Left hindlimb (tissue), 1 donor: ENCODE data around the gene PRKAG1.

Experiments
- DNase-seq: peaks from one replicate; pipeline ENCODE4 v3.0.0-alpha.2; 2018

PRKAG1 gene

DNA sequence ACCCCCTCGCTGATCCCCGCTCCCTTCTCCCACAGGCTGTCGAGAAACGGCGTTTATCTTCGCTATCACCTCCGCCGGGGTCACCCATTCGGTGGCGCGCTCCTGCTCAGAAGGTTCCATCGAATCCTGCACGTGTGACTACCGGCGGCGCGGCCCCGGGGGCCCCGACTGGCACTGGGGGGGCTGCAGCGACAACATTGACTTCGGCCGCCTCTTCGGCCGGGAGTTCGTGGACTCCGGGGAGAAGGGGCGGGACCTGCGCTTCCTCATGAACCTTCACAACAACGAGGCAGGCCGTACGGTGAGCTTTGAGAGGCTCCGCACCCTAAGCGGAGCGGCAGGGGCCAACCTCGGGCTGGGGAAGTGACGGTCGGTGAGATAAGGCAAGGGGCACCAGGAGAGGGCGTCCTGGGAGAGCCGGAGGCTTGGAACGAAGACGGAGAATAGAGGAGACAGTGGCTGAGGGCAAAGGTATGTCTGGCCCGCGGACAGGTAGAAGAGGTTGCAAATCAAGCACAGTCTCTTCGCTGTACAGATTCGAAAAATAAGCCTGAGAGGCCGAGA is 38.1 kb downstream of the PRKAG1 start:
- DNase-seq = no peak

DNA sequence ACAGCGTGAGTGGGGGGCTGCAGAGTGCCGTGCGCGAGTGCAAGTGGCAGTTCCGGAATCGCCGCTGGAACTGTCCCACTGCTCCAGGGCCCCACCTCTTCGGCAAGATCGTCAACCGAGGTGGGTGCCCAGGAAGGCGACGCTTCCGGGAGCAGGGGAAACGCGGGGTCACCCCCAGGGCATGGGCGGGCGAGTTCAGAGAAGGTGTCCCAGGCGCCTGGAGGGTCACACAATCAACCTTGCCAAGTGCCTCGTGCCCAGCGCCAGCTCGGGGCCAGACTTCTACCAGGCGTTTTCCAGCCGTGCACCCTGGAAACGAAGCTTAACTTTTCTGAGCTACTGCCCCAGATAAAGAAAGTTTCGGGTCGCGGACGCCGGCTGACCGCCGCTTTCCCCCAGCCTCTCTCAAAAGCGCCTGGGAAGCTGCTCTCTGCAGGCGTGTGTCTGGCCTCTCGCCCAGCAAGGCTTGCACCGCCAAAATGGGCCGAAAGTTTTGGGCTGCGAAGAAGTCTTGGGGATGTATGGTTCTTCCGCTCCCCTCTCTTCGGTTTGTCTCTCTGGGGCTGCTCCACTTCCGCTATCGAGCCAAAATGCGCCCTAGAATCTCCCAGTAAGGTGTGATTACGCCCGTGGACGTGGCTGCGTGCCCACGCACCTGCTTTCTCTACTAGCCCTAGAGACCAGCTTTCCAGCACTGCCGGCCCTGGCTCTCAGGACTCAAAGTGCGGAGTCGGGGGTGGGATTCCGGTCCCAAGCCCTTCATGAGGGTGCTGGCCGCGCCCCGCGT is 38.8 kb downstream of the PRKAG1 start:
- DNase-seq = no peak

DNA sequence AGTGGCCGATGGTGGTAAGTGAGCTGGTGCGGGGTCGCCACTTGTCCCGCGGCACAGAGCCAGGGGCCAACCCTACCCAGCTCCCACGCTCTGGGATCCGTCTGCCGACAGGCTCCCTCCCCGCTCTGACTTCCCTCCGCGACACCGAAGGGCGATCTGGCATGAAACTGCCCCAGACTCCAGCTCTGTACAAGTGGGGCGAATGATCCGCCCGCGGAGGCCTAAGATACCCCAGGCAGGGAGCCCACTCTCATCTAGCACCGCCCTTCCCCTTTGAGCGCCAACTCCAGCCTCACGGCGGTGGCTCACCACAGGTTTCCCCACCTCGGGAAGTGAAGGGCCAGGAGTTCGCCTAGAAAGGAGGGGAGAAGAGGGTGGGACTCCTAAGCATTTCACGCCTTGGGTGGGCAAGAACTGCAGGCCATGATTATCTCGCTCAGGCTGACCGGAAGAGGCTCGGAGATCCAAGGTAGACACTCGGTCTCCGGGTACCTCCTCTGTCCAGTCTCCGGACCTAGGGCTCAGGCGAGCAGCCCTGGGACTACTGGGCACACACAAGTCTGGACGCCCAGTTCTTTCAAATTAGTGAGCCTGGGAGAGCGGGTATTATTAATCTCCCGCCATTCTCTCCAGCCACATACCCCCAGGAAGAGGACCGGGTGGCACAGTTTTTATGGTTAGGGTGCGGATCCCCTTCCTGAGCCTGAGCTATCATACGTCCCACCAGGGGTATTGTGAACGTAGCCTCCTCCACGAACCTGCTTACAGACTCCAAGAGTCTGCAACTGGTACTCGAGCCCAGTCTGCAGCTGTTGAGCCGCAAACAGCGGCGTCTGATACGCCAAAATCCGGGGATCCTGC is 39.6 kb downstream of the PRKAG1 start:
- DNase-seq = no peak

DNA sequence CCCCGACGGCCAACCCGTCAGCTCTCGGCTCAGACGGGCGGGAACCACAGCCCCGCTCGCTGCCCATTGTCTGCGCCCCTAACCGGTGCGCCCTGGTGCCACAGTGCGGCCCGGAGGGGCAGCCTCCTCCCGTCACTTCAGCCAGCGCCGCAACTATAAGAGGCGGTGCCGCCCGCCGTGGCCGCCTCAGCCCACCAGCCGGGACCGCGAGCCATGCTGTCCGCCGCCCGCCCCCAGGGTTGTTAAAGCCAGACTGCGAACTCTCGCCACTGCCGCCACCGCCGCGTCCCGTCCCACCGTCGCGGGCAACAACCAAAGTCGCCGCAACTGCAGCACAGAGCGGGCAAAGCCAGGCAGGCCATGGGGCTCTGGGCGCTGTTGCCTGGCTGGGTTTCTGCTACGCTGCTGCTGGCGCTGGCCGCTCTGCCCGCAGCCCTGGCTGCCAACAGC is 40.3 kb downstream of the PRKAG1 start, which contains the start of gene WNT1:
WNT1 (plus strand) TSS at position 32 of the 450 bp plus-strand sequence; CDS start at position 361, 329 bp downstream.
- no peak for DNase-seq

DNA sequence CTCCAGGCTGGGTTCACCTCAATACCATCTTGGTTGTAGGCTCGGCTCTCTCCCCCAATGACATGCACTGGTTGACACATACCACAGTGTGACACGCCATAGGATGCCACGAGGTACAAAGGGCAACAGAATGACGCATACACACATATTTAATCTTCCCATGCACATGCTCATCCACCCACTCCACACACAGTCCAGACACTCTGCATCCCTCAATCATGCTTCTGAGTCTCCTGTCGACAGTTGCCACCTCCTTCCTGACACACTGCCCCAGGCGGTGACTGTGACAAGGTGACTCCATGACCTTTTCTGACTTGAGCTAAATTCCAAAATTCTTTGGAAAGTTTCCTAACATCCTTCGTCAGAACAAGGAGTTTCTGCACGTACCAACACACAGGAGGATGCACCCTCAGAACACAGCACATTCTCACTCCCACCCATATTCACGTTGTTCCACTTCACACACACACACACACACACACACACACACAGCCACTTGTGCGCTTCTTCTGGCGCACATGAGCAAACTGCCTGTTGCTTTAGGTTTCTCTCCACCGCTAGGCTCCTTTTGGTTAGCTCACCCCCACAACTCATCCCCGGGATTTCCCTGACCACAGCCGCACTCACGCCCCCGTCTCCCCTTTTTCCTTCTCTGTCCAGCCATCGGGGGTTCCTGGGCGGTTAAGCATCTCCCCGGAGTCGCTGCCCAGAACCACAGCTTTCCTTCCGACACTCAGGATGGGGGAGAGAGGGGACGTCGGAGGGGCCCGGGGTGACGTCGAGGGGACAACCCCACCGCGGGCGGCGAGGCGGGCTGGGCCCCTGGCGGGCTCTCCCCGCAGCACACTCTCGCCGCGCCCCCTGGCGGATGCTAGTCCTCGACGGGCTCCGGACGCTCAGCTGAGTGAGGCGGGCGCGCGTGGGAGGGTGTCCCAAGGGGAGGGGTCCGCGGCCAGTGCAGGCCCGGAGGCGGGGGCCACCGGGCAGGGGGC is 41.0 kb downstream of the PRKAG1 start:
- peak; percentile 71 for DNase-seq

DNA sequence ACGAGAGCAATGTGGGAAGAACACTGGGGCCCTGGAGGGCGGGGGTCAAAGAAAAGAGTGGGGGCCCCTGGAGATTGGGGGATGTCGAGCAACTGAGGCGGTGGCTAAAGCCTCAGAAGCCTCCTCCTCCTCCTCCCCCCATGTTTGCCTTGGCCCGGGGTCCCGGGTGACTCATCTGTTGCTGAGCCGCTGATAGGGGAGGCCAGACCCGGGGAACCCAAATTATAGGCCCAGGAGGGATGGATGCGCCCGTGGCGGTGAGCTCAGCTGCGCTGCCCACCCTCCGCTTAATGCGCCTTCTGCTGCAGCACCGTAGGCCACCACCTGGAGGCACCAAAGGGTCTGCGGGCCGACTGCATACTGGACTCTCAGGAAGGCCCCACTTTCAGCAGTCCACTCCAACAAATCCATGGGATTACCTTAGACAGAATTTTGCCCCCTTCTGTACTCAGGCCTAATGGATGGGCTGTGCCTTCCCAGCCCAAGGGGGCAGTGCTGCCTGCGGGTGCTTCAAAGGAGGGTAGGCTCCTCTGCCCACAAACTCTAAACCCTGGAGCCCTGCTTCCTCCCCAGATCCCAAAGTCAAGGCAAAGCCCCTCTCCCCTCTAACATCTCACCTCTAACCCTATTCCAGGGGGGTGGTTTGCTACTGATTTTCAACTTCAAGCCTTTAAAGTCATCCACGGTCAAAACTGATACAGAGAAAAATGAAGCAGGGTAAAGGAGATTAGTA is 44.5 kb downstream of the PRKAG1 start:
- DNase-seq = peak; percentile 81

DNA sequence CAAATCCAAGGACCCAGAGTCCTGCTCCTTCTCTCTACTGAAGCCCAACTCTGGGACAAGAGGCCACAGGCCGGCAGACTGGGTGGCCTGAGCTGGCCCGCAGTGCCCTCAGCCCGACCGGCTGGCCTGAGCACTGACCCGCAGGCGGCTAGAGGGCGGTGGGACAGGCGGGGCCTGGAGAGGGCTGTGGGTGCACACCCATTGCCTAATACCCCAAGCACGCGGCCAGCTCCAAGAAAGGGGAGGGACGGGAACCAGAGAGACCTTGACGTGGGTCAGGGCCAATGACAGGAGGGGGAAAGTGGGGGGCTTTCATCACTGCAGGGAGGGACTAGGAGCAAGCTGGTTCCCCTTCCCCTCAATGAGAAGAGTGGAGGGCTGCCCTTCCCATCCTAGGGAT is 45.0 kb downstream of the PRKAG1 start:
- no peak for DNase-seq

DNA sequence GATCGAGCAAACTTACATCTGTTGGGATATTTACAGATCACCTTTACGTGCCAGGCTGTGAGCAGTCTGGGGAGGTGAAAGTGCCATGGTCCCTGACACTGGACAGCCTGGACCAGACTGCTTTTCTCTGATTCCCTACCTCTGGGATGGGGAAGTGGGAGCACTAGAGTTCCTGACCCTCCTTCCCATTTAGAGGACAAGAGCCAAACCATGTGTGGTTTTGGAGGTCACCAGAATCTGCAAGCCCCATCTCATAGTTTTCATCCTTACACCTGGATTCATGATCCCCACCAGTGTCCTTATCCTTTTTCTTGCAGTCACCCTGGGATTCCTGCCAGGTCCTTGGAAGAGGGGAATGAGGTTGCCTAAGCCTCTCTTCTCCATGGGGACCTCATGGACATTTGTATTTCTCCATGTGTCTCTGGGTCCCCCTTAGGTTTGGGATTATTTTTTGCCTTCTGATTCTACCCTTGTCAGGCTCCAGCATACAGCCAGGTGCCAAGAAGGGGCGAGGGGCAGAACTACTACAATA is 45.6 kb downstream of the PRKAG1 start:
- DNase-seq = no peak

DNA sequence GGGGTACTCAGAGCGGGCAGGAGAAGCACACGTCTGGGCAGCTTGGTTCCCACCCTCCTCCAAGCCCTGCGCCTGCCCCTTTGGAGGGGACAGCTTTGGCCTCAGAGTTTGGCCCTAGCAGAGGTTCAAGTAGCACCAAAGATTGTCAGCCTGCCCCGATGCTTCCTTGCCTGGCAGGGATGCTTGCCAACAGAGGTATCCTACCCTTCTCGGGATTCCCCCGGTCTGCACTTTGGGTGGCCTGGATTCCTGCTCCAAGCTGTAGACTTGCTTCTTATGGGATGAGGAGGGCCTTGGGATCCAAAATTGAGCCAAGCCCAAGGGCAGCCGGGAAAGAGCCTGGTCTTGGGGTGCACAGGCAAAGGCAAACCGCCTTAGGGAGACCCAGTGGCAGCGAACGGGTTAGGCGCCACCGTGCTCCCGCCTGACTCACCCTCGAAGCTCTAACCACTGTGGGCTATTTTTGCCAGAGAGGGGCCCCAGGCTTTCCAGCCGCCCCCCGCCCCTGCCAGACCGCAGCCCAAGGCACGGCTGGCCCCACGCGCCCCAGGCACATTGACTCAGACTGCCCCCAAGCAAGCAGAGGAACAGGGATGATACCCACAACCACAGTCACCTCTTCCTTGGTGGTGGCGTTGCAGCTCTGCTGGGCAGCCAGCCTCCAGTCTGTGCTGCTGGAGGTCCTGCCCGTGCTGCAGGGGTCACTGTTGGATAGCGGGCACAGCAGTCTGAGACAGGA is 46.2 kb downstream of the PRKAG1 start:
- DNase-seq = no peak

DNA sequence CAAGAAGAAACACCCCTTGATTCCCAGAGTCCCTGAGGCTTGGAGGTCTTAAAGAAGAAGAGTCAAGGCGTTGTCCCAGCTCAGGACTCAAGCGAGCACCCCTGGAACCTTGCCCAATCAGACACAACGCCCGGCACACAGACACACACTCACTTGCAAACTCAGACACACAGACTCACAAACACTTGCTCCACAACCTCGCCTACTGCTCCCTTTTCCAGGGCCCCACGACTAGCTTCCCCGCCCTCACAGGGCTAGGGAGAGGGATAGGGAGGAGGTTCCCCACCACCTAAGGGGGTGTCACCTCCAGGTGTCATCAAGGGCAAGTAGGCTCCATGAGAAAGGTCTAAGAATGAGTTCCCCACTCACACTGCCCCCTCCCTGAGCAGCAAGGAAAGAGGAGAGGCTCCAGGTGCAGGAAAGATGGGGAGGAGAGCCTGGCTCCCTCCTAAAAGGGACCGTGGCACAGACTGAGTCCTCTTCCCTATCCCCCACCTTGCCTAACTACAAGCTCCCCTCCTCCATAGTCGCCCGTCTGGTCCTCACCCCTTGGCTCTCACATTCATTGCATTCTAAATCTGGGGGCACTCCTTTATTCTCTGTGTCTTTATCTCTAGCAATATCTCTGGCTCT is 47.8 kb downstream of the PRKAG1 start:
- DNase-seq = no peak

DNA sequence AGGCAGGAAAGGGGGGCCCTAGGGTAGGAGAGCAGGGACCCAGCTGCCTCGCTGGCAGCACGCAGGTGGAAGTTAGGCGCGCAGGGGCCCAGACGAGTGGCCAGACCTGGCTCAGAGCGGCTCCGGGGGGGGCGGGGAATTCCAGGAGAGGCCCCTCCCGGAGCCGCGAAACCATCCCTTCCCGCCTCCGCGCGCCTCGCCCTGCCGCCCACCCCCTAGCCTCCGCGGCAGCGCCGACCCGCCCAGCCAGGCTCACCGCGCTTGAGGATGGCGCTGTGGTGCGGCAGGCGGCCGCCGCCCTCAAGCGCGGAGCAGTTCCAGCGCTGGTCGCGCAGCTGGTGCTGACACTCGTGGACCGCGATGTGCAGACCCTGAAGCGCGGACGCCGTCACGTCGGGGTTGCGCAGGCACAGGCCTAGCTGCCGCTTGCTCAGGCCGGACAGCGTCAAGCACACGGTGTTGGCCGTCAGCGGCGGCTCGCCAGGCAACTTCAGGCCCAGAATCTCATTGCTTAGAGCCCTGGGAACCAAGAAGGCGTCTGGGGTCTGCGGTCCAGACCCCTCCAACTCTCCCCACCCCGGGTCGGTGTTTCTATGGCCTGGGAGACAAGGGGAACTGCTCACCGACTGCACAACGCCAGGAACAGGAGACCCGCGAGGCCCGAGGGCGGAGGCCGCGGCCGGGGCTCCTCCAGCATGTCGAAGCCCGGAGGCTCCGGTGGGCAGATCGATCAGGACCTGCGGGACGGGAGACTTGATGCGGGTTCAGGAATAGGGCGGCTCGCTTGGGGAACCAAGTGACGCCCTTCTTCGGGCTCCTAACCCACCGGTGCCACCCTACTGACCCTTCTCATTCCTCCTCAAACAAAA is 48.5 kb downstream of the PRKAG1 start:
- no peak for DNase-seq

DNA sequence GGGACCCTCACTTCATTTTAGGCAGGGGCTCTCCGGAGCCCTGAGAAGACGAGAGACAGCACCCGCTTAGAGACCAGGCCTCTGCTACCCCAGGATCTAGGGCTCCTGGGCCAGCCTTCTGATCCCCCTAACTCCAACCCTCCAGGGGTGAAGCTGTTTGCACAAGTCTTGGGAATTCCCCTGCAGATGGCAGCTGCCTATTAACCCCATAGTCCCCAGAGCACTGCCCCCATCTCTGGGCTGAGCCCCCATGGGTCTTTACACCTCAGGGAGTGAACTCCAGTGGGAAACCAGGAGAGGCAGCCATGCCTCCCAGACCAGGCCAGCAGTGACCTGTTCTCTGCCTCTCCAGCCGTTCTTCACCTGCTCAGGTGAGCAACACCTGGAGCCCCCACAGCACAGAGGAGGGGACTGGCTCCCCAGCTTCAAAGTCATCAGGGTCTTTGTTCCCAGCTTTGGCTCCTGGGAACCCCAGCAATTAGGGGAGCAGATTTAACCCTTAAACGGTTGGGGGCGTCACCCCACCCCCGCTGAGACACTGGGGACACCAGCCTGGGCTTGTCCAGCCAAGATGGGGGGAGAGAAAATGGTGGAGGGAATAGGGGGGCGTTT is 49.3 kb downstream of the PRKAG1 start:
- no peak for DNase-seq

DNA sequence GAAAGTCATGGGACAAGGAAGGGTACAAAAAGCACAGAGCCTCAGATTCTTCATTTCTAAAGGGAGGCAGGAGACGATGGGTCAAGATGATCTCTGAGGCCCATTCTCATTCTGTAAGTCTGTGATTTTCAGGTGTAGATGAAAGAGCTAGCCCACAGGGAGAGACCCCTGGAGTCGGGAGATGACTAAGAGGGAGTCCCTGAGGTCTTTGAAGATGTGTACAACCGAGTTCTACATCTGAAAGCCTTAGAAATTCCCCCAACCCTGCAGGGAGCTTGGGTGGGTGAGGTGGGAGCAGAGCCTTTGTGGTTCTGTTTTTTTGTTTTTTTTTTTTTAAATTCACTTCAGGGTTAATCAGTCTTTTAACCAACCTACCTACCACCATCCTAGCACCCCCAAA is 50.1 kb downstream of the PRKAG1 start:
- no peak for DNase-seq

DNA sequence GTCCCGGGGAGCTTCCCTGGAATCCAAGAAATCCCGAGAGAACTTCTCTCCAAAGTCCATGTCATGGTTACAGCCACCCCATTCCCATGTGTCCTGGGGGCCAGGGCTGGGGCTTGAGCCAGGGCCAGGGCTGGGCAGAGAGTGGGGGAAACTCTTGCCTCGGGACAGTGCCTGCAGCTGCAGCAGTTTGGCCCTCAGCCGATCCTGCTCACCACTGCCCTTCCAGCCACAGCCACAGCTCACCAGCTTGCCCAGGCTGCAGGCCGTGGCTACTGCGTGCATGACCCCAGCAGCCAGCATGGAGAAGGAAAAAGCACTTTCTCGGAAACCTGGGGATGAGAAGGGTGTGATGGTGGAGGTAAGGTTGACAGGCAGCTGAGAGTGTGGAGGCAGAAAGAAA is 50.6 kb downstream of the PRKAG1 start:
- DNase-seq = no peak

DNA sequence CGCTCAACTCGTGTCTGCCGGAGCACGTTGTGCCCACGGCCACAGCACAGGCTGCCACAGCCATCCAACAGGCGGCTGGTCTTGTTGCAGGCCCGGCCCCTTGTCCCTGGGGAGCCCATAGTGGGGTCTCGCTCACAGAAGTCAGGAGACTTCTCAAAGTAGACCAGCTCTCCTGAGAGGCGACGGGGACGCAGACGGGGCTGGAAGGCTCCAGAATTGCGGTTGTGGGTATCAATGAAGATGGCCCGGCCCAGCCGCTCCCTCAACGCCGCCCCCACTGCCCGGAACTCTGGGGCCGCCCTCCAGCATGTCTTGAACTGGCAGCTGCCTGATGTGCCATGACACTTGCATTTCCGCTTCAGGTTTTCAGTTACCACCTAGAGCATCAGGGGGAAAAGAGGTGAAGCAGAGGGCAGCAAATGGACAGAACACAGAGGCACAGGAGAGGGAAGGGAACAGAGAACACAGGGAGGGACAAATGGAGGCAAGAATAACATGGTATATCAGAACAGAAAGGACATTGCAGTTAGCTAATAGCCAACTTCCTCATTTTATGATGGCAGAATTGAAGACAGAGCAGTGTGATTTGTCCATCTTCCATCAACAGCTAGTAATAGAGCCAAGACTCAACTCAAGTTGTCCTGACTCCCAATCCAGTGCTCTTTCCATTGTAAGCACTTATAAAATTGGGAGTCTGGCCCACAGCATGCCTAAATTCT is 52.2 kb downstream of the PRKAG1 start:
- no peak for DNase-seq

DNA sequence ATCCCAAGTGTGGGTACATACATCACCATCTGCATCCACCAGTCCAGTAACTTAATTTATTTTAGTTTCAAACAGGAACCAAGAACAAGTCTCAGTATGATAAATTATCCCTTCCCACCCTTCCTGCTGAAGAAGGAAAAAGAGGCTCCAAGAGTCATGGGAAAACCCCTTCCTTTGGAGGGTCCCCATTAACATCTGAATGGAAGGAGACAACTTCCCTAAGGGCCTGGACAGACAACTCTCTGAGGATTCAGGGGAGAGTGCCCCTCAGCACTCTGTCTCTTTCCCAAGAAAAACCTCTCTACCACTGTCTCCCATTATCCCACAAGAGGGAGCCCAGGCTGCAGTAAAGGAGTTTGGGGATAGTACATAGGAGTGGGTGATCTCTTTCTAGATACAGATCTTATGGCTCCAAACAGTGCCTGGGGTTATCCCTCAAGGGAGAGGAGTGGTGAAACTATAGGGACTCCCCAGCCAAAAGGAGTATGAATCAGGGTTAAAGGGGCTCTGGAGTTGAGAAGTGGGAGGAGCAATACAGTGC is 53.2 kb downstream of the PRKAG1 start:
- DNase-seq = no peak

DNA sequence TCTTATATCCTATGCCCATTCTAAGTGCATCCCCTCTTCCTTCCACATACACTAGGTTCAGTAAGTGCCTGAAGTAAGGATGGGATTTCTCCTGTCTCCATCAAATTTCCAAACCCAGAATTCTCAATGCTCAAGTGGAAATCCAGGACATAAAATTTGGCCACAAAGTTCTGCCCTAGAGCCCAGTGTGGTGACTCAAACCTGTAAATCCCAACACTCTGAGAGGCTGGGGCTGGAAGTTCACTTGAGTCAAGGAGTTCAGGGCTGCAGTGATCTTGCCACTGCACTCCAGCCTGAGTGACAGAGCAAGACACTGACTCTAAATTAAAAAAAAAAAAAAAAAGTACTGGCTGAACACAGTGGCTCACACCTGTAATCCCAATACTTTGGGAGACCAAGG is 56.8 kb downstream of the PRKAG1 start:
- DNase-seq = no peak

DNA sequence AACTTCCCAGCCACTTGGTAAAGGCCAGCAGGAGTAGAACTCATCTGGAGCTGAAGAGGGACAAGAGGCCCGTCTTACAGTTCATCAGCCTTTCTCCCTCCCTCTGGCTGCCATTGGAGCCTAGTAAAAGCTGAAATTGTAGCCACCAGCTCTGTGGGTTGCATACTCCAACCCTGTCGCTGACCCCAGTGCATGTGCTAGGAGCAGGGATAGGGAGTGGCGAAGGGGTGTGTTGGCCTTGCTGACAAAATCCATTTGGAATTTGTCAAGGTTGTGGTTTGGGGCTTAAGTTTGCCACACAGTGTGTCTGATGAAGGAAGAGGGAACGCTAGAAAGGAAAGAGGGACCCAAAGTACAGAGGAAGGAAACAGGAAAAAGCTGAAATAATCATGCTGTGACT is 57.2 kb downstream of the PRKAG1 start:
- DNase-seq = no peak
